Measurements from ENCODE around the gene SCN10A. TPM values are rescaled to one million over a fixed set of nuclear protein-coding genes. Genes with fewer than 3 reads are reported as not detected.

SCN10A gene
- total and polyA plus RNA-seq, 2 of the 13 experiments (the other 11 are each of a cell fraction or from before 2014, with no cell fraction given), result not detected

DNA sequence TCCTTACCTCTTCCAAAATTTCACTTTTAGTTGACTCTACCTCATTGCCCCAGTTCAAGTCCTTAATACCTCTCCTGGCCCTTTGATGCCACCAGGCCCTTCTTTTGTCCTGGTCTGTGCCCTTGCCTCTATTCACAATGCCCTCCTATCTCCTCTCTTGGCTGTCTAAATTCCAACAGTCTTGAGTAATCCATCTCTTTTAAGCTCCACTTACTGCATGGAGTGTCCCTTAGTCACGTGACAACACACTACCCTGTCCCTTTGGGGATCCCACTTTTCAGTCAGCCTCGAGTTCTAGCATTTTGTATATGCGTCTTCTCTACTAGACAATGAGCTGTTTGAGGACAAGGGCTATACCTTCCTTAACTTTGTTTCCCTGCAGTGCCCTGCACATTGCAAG, 113.8 kb downstream of the SCN10A start:
- TF ChIP-seq, protein P1, sequence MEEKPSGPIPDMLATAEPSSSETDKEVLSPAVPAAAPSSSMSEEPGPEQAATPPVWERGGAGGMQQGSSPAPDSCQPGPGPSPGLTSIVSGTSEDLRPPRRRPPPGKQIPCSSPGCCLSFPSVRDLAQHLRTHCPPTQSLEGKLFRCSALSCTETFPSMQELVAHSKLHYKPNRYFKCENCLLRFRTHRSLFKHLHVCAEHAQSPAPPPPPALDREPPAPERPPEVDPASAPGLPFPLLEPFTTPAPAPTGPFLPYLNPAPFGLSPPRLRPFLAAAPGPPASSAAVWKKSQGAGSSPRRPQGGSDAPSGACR (CRISPR knock-in tag; IDR thresholded peaks at IDR 0.05), result no peak
- TF ChIP-seq ZNF530 (CRISPR knock-in tag; IDR thresholded peaks at IDR 0.05; ENCODE audit: low read depth), result no peak
- TF ChIP-seq, protein P2, sequence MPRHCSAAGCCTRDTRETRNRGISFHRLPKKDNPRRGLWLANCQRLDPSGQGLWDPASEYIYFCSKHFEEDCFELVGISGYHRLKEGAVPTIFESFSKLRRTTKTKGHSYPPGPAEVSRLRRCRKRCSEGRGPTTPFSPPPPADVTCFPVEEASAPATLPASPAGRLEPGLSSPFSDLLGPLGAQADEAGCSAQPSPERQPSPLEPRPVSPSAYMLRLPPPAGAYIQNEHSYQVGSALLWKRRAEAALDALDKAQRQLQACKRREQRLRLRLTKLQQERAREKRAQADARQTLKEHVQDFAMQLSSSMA (CRISPR knock-in tag; IDR thresholded peaks at IDR 0.05), result no peak
- peak; percentile 78 for TF ChIP-seq RAD51 (IDR thresholded peaks at IDR 0.05; ENCODE audit: borderline replicate concordance)
- TF ChIP-seq, protein P3, sequence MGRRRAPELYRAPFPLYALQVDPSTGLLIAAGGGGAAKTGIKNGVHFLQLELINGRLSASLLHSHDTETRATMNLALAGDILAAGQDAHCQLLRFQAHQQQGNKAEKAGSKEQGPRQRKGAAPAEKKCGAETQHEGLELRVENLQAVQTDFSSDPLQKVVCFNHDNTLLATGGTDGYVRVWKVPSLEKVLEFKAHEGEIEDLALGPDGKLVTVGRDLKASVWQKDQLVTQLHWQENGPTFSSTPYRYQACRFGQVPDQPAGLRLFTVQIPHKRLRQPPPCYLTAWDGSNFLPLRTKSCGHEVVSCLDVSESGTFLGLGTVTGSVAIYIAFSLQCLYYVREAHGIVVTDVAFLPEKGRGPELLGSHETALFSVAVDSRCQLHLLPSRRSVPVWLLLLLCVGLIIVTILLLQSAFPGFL (CRISPR knock-in tag; IDR thresholded peaks at IDR 0.05), result no peak
- TF ChIP-seq, protein P4, sequence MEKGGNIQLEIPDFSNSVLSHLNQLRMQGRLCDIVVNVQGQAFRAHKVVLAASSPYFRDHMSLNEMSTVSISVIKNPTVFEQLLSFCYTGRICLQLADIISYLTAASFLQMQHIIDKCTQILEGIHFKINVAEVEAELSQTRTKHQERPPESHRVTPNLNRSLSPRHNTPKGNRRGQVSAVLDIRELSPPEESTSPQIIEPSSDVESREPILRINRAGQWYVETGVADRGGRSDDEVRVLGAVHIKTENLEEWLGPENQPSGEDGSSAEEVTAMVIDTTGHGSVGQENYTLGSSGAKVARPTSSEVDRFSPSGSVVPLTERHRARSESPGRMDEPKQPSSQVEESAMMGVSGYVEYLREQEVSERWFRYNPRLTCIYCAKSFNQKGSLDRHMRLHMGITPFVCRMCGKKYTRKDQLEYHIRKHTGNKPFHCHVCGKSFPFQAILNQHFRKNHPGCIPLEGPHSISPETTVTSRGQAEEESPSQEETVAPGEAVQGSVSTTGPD (CRISPR knock-in tag; IDR thresholded peaks at IDR 0.05), result no peak
- no peak for TF ChIP-seq CBX2 (IDR thresholded peaks at IDR 0.05; ENCODE audit: low read depth, low read length)
- TF ChIP-seq CBX2 (CRISPR knock-in tag; IDR thresholded peaks at IDR 0.05; ENCODE audit: low read depth), result no peak
- TF ChIP-seq, protein P5, sequence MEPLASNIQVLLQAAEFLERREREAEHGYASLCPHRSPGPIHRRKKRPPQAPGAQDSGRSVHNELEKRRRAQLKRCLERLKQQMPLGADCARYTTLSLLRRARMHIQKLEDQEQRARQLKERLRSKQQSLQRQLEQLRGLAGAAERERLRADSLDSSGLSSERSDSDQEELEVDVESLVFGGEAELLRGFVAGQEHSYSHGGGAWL (CRISPR knock-in tag; IDR thresholded peaks at IDR 0.05), result no peak
- TF ChIP-seq, protein P6, sequence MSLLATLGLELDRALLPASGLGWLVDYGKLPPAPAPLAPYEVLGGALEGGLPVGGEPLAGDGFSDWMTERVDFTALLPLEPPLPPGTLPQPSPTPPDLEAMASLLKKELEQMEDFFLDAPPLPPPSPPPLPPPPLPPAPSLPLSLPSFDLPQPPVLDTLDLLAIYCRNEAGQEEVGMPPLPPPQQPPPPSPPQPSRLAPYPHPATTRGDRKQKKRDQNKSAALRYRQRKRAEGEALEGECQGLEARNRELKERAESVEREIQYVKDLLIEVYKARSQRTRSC (CRISPR knock-in tag; IDR thresholded peaks at IDR 0.05; ENCODE audit: low read depth), result no peak
- TF ChIP-seq NKX3-1 (CRISPR knock-in tag; IDR thresholded peaks at IDR 0.05), result no peak
- no peak for TF ChIP-seq ZNF546 (CRISPR knock-in tag; conservative IDR thresholded peaks at IDR 0.05)
- no peak for TF ChIP-seq SAP130 (CRISPR knock-in tag; IDR thresholded peaks at IDR 0.05; ENCODE audit: low read depth)
- no peak for TF ChIP-seq HMG20B (CRISPR knock-in tag; conservative IDR thresholded peaks at IDR 0.05)
- TF ChIP-seq, protein P7, sequence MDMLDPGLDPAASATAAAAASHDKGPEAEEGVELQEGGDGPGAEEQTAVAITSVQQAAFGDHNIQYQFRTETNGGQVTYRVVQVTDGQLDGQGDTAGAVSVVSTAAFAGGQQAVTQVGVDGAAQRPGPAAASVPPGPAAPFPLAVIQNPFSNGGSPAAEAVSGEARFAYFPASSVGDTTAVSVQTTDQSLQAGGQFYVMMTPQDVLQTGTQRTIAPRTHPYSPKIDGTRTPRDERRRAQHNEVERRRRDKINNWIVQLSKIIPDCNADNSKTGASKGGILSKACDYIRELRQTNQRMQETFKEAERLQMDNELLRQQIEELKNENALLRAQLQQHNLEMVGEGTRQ (IDR thresholded peaks at IDR 0.05; ENCODE audit: low read depth, low read length), result peak; percentile 56
- TF ChIP-seq, protein P7 (CRISPR knock-in tag; IDR thresholded peaks at IDR 0.05; ENCODE audit: borderline replicate concordance), result no peak
- Histone ChIP-seq H3K4me1 (ENCODE audit: insufficient read depth, low read length) (no peaks in the 10 kb centered on the region), H3K27me3 (ENCODE audit: control insufficient read depth in 1 of 2, insufficient read depth in 2 of 2, low read length in 2 of 2) (0 out of 5 replicates have a peak, but pooled peaks cover 0 to 3% of the 10 kb centered on the region in 2 experiments), H3K9me3 (ENCODE audit: low read length) (no peaks in the 10 kb centered on the region), H3K4me3 (replicated peaks in 1 of 3; ENCODE audit: insufficient read depth in 1 of 3, low read depth in 2 of 3, low read length in 3 of 3) (no peak overlapping the region), H3K9ac (ENCODE audit: insufficient read depth, low read depth, low read length) (no peak overlapping the region), H3K27ac (ENCODE audit: extremely low read length, insufficient read depth, low read length) (no peak overlapping the region), H3K79me2 (ENCODE audit: insufficient read depth, low read length) (no peaks in the 10 kb centered on the region), H3K36me3 (replicated peaks in 1 of 2; ENCODE audit: control insufficient read depth in 1 of 2, insufficient read depth in 2 of 2, low read length in 2 of 2) (no peaks in the 10 kb centered on the region), H2AFZ (ENCODE audit: low read length) (no peak overlapping the region), H3K4me2 (ENCODE audit: low read depth, low read length) (no peak overlapping the region), H4K20me1 (ENCODE audit: insufficient read depth, low read length) (no peaks in the 10 kb centered on the region)
- DNase-seq (ENCODE audit: low spot score) (no peak), ATAC-seq (no peak), FAIRE-seq (no peak)
- ChIA-PET CTCF (ENCODE audit: low intra/inter-chr PET ratio, low total read pairs) (no interaction called here), POLR2A (no interaction called here)
- WGBS (ENCODE audit: low lambda C conversion rate), result 18% methylated on average over 3 of the region's 3 CpGs
- BruUV-seq (replicated peaks), result no TSS peak
- intact Hi-C loops (cut with micrococcal nuclease; ENCODE audit: unreplicated experiment), result no loop called here
- in situ Hi-C loops (cut with HindIII; ENCODE audit: extremely low pct_ligation_motif_present, low pct_unique_long_range_greater_than_20kb), result no loop called here

Measured in HepG2 (cell line).